Keratinocyte (primary cell): ENCODE data around the gene TRMO. TPM values are rescaled to one million over a fixed set of nuclear protein-coding genes. Genes with fewer than 3 reads are reported as not detected.

Source experiments
- DNase-seq: peaks from one replicate; pipeline ENCODE4 v3.0.0-alpha.2; 2011; ENCODE audit warnings: low read depth, missing footprints, low spot score
- FAIRE-seq: peaks from 2 replicates; lab custom pipeline; 2011; peaks lifted over from hg19 to GRCh38; lab: Jason Lieb, UNC
- H2AFZ ChIP-seq: 2 replicates; pipeline ENCODE4 v1.6.0; 2012; ENCODE audit warnings: low read length, control low read depth, inconsistent platforms; ENCODE audit not compliant: control insufficient read depth
- H3K27ac ChIP-seq: 2 replicates; pipeline ENCODE4 v1.5.1; 2011; ENCODE audit warnings: low read length; ENCODE audit not compliant: control insufficient read depth, insufficient read depth
- H3K27me3 ChIP-seq: 3 replicates; pipeline ENCODE4 v1.6.0; 2011; ENCODE audit warnings: low read length; ENCODE audit not compliant: control insufficient read depth, insufficient read depth; ENCODE audit errors: extremely low read depth
- H3K36me3 ChIP-seq, 2 experiments: 2 replicates in 1 of 2; 3 replicates in 1 of 2; pipeline ENCODE4 v1.5.1; 2011; ENCODE audit warnings: low read length in 2 of 2, mild to moderate bottlenecking in 1 of 2; ENCODE audit not compliant: control insufficient read depth in 2 of 2, insufficient read depth in 2 of 2; ENCODE audit errors: extremely low read depth in 1 of 2
- H3K4me1 ChIP-seq: 3 replicates; pipeline ENCODE4 v1.5.1; 2011; ENCODE audit warnings: low read length; ENCODE audit not compliant: control insufficient read depth, insufficient read depth; ENCODE audit errors: extremely low read depth
- H3K4me2 ChIP-seq: 3 replicates; pipeline ENCODE4 v1.6.0; 2011; ENCODE audit warnings: low read depth, low read length; ENCODE audit not compliant: control insufficient read depth, insufficient read depth; ENCODE audit errors: extremely low read depth
- H3K4me3 ChIP-seq, 3 experiments: fragments of 200-600 bp in 1 of 3; sonication (generic) in 1 of 3; 2 replicates in 2 of 3; 3 replicates in 1 of 3; pipeline ENCODE4 v1.5.1; 2011 to 2016; ENCODE audit warnings: low read length in 3 of 3, mild to moderate bottlenecking in 3 of 3, control low read depth in 2 of 3, inconsistent platforms in 1 of 3, low read depth in 1 of 3, mixed read lengths in 1 of 3, mixed run types in 1 of 3, moderate library complexity in 1 of 3; ENCODE audit not compliant: control insufficient read depth in 2 of 3, insufficient read depth in 2 of 3; ENCODE audit errors: extremely low read depth in 1 of 3
- H3K79me2 ChIP-seq: 2 replicates; pipeline ENCODE4 v1.6.0; 2012; ENCODE audit warnings: low read length; ENCODE audit not compliant: control insufficient read depth, insufficient read depth
- H3K9ac ChIP-seq: 3 replicates; pipeline ENCODE4 v1.6.0; 2011; ENCODE audit warnings: low read length; ENCODE audit not compliant: control insufficient read depth, insufficient read depth; ENCODE audit errors: extremely low read depth
- H3K9me1 ChIP-seq: 3 replicates; pipeline ENCODE4 v1.6.0; 2011; ENCODE audit warnings: low read length; ENCODE audit not compliant: control insufficient read depth, insufficient read depth; ENCODE audit errors: extremely low read depth
- H3K9me3 ChIP-seq: 2 replicates; pipeline ENCODE4 v1.5.1; 2012; ENCODE audit warnings: low read depth, low read length; ENCODE audit not compliant: control insufficient read depth
- H4K20me1 ChIP-seq: 3 replicates; pipeline ENCODE4 v1.6.0; 2011; ENCODE audit warnings: low read length; ENCODE audit not compliant: control insufficient read depth, insufficient read depth; ENCODE audit errors: extremely low read depth
- EZH2 ChIP-seq: IDR thresholded peaks from one replicate; pipeline ENCODE4 v1.6.1; 2012; ENCODE audit warnings: inconsistent platforms, mild to moderate bottlenecking, low read length, moderate library complexity
- dilution Hi-C: fragments of 300-500 bp; cut with MboI; formaldehyde crosslinking; loops from one replicate; pipeline ENCODE4 v1.7.0; 2020; ENCODE audit warnings: low sequenced_read_pairs; ENCODE audit not compliant: extremely low pct_ligation_motif_present
- polyA plus RNA-seq, 5 experiments: library from polyadenylated mRNA; depleted of rRNA in 3 of 5; stranded (reverse) in 3 of 5; stranded (forward) in 1 of 5; unstranded in 1 of 5; fragments of >200 nt; gene quantifications; 1 replicate in 1 of 5; 2 replicates in 3 of 5; 3 replicates in 1 of 5; pipeline versions ENCODE4 v1.2.1 to v1.2.3, GENCODE V29; 2011 to 2012; ENCODE audit warnings: missing spikeins in 2 of 5, low read depth in 1 of 5, low replicate concordance in 1 of 5
- TF ChIP-seq, protein P1 (sequence below), 3 experiments: IDR thresholded peaks in 1 of 3; conservative IDR thresholded peaks in 1 of 3; optimal IDR thresholded peaks in 1 of 3; 2 replicates in 2 of 3; 3 replicates in 1 of 3; pipeline versions ENCODE3 to v1.5.1; 2011; ENCODE audit warnings: low read length in 3 of 3, mild to moderate bottlenecking in 3 of 3, moderate library complexity in 2 of 3, control low read depth in 1 of 3, inconsistent platforms in 1 of 3; ENCODE audit not compliant: insufficient read depth in 2 of 3; ENCODE audit errors: extremely low read depth in 1 of 3

TRMO gene
- polyA plus RNA-seq, 1 donor (not counting 4 experiments of a cell fraction or from before 2014, with no cell fraction given) = 19.4 TPM

DNA sequence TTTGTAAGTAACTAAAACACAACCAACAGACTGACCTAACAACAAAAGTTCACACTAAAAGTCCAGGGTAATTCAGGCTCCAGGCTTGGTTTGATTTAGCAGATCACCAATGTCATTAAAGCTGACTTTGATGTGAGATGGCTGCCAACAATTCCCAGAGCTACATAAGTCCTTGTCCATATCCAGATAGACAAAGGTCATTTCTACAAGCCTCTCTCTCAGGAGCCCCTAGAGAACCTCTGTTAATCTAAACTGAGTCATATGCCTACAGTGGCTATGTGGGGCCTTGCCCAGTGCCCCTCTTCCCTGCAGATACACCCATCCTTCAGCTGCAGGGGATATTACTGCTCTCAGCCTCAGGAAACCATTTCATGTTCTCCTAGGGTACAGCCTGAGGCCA lies 42.6 kb upstream of the TRMO start:
- no peak for TF ChIP-seq EZH2
- TF ChIP-seq, protein P1, sequence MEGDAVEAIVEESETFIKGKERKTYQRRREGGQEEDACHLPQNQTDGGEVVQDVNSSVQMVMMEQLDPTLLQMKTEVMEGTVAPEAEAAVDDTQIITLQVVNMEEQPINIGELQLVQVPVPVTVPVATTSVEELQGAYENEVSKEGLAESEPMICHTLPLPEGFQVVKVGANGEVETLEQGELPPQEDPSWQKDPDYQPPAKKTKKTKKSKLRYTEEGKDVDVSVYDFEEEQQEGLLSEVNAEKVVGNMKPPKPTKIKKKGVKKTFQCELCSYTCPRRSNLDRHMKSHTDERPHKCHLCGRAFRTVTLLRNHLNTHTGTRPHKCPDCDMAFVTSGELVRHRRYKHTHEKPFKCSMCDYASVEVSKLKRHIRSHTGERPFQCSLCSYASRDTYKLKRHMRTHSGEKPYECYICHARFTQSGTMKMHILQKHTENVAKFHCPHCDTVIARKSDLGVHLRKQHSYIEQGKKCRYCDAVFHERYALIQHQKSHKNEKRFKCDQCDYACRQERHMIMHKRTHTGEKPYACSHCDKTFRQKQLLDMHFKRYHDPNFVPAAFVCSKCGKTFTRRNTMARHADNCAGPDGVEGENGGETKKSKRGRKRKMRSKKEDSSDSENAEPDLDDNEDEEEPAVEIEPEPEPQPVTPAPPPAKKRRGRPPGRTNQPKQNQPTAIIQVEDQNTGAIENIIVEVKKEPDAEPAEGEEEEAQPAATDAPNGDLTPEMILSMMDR (optimal IDR thresholded peaks at IDR 0.05 in 1 of 3, IDR thresholded peaks at IDR 0.05 in 1 of 3, conservative IDR thresholded peaks at IDR 0.05 in 1 of 3; ENCODE audit: extremely low read depth in 1 of 3, insufficient read depth in 2 of 3, low read length in 3 of 3) = no peak
- H3K9me1 ChIP-seq = no peaks in the 10 kb centered on the region
- no peak overlapping the region for H2AFZ ChIP-seq
- DNase-seq = no peak
- H3K36me3 ChIP-seq = no peaks in the 10 kb centered on the region
- no peaks in the 10 kb centered on the region for H4K20me1 ChIP-seq
- dilution Hi-C loops = no loop called here
- H3K4me3 ChIP-seq = no peak overlapping the region
- H3K79me2 ChIP-seq = no peaks in the 10 kb centered on the region
- no peak overlapping the region for H3K4me2 ChIP-seq
- H3K27me3 ChIP-seq = no peaks in the 10 kb centered on the region
- H3K4me1 ChIP-seq = no peaks in the 10 kb centered on the region
- FAIRE-seq = no peak
- H3K9me3 ChIP-seq = no peaks in the 10 kb centered on the region
- no peak overlapping the region for H3K27ac ChIP-seq
- H3K9ac ChIP-seq = no peak overlapping the region

DNA sequence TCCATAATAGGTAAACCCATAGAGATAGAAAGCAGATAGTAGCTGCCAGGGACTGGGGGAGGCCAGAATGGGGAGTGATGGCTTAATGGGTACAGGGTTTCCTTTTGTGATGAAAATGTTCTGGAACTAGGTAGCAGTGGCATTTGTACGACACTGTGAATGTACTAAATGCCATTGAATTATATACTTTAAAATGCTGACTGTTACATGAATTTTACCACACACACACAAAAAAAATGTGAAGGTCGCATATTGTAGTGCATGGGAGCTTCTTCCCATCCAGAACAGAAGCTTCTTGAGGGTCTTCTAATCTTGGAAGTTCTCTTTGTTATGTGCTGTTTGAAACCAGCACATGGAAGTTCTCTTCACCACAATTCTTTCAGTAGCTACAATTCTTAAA lies 40.9 kb upstream of the TRMO start:
- no peak overlapping the region for H3K4me3 ChIP-seq
- H3K4me1 ChIP-seq = no peaks in the 10 kb centered on the region
- no peak overlapping the region for H3K9ac ChIP-seq
- dilution Hi-C loops = no loop called here
- H2AFZ ChIP-seq = no peak overlapping the region
- no peak overlapping the region for H3K4me2 ChIP-seq
- no peaks in the 10 kb centered on the region for H3K79me2 ChIP-seq
- DNase-seq (no peak), FAIRE-seq (no peak)
- no peak for TF ChIP-seq EZH2
- TF ChIP-seq, protein P1 (optimal IDR thresholded peaks at IDR 0.05 in 1 of 3, IDR thresholded peaks at IDR 0.05 in 1 of 3, conservative IDR thresholded peaks at IDR 0.05 in 1 of 3; ENCODE audit: extremely low read depth in 1 of 3, insufficient read depth in 2 of 3, low read length in 3 of 3) = no peak
- H3K36me3 ChIP-seq = no peaks in the 10 kb centered on the region
- no peaks in the 10 kb centered on the region for H3K9me3 ChIP-seq
- no peaks in the 10 kb centered on the region for H4K20me1 ChIP-seq
- H3K27ac ChIP-seq = no peak overlapping the region
- H3K9me1 ChIP-seq = no peaks in the 10 kb centered on the region
- no peaks in the 10 kb centered on the region for H3K27me3 ChIP-seq
